ENCODE measurements around the gene RHOB.
A peak's percentile ranks its signal among the peaks of the same experiment; 100 is the strongest.
"Not testable (repeated sequence)": the region's sequence is repeated elsewhere in the genome, so short reads cannot be mapped to it uniquely, and the experiment has no call there.

The RHOB gene

GRCh38 chr2:20434588-20435294, 12.1 kb upstream of the RHOB start:
- in situ Hi-C loops (cut with HindIII; ENCODE audit: low pct_ligation_motif_present, low sequenced_read_pairs): no loop called here
- no peak overlapping the region for H3K4me3 ChIP-seq (ENCODE audit: low read depth, low read length)
- H3K27me3 ChIP-seq (replicated peaks): no peaks in the 10 kb centered on the region
- no peaks in the 10 kb centered on the region for H3K36me3 ChIP-seq (replicated peaks)
- no peak for TF ChIP-seq CTCF (IDR thresholded peaks at IDR 0.05; ENCODE audit: low read depth, low read length, missing control alignments)
- no peak overlapping the region for H3K27ac ChIP-seq
- DNase-seq: no peak

- H3K27ac ChIP-seq; in situ Hi-C loops (cut with HindIII; ENCODE audit: low pct_ligation_motif_present, low sequenced_read_pairs): not testable (repeated sequence)
Observed at GRCh38 chr2:20435456-20435855, 11.4 kb upstream of the RHOB start.

GRCh38 chr2:20436716-20437470, 10.0 kb upstream of the RHOB start:
- in situ Hi-C loops (cut with HindIII; ENCODE audit: low pct_ligation_motif_present, low sequenced_read_pairs): no loop called here
- DNase-seq: no peak
- H3K27me3 ChIP-seq (replicated peaks): no peaks in the 10 kb centered on the region
- no peak overlapping the region for H3K27ac ChIP-seq
- no peaks in the 10 kb centered on the region for H3K36me3 ChIP-seq (replicated peaks)
- no peak overlapping the region for H3K4me3 ChIP-seq (ENCODE audit: low read depth, low read length)
- no peak for TF ChIP-seq CTCF (IDR thresholded peaks at IDR 0.05; ENCODE audit: low read depth, low read length, missing control alignments)

More at GRCh38 chr2:20435456-20435855, 11.4 kb upstream of the RHOB start:
- not testable (repeated sequence) for H3K36me3 ChIP-seq (replicated peaks); H3K27me3 ChIP-seq (replicated peaks); DNase-seq; H3K4me3 ChIP-seq (ENCODE audit: low read depth, low read length)

GRCh38 chr2:20438334-20439192, 8.3 kb upstream of the RHOB start:
- no peak for TF ChIP-seq CTCF (IDR thresholded peaks at IDR 0.05; ENCODE audit: low read depth, low read length, missing control alignments)
- DNase-seq: peak; percentile 69

GRCh38 chr2:20439193-20439475, 7.7 kb upstream of the RHOB start:
- Histone ChIP-seq H3K4me3 (ENCODE audit: low read depth, low read length) (peak overlapping the region; percentile 22), H3K27me3 (replicated peaks) (no peaks in the 10 kb centered on the region), H3K36me3 (replicated peaks) (no peaks in the 10 kb centered on the region), H3K27ac (peak overlapping the region; percentile 9)
- peak; percentile 61 for DNase-seq
- TF ChIP-seq CTCF (IDR thresholded peaks at IDR 0.05; ENCODE audit: low read depth, low read length, missing control alignments): no peak
- in situ Hi-C loops (cut with HindIII; ENCODE audit: low pct_ligation_motif_present, low sequenced_read_pairs): no loop called here

More at GRCh38 chr2:20438334-20439192, 8.3 kb upstream of the RHOB start:
- Histone ChIP-seq H3K4me3 (ENCODE audit: low read depth, low read length) (peak overlapping the region; percentile 22), H3K27ac (peak overlapping the region; percentile 9), H3K36me3 (replicated peaks) (no peaks in the 10 kb centered on the region), H3K27me3 (replicated peaks) (no peaks in the 10 kb centered on the region)
- in situ Hi-C loops (cut with HindIII; ENCODE audit: low pct_ligation_motif_present, low sequenced_read_pairs): no loop called here

- H3K27ac ChIP-seq: no peak overlapping the region
- no peaks in the 10 kb centered on the region for H3K27me3 ChIP-seq (replicated peaks)
- DNase-seq: no peak
- H3K4me3 ChIP-seq (ENCODE audit: low read depth, low read length): no peak overlapping the region
- in situ Hi-C loops (cut with HindIII; ENCODE audit: low pct_ligation_motif_present, low sequenced_read_pairs): no loop called here
- no peak for TF ChIP-seq CTCF (IDR thresholded peaks at IDR 0.05; ENCODE audit: low read depth, low read length, missing control alignments)
- no peaks in the 10 kb centered on the region for H3K36me3 ChIP-seq (replicated peaks)
Observed at GRCh38 chr2:20439503-20439902, 7.4 kb upstream of the RHOB start.

Data from brain microvascular endothelial cell (primary cell).